Measurements from ENCODE around the gene FMNL2.

FMNL2 gene

GRCh38 chr2:152564754-152565551 lies 230.0 kb downstream of the FMNL2 start:
- DNase-seq = no peak

- no peak for DNase-seq
Observed at GRCh38 chr2:152565884-152566727, 231.1 kb downstream of the FMNL2 start.

DNA sequence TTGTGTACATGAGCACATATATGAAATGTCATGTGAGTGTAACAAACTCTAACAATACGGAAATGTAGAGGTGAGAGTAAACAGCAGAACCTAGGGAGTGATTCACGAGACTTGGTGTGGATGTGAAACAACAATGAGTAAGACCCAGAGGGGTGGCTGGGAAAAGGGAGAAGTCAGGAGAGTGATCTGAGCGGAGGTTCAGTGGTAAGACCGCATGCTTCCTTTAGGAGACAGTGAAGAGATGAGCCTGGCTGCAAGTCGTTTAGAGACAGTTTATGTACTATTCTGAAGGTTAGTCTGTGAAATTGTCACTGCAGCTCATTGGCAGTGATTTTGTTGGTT lies 231.7 kb downstream of the FMNL2 start:
- DNase-seq = no peak

DNA sequence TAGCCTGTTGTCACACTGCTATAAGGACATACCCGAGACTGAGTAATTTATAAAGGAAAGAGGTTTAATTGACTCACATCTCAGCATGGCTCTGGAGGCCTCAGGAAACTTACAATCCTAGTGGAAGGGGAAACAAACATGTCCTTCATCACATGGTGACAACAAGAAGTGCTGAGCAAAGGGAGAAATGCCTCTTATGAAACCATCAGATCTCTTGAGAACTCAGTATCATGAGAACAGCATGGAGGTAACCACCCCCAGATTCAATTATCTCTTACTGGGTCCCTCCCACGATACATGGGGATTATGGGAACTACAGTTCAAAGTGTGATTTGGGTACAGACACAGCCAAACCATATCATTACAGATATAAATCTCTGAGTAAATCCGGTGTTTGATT lies 233.6 kb downstream of the FMNL2 start:
- DNase-seq = no peak

DNA sequence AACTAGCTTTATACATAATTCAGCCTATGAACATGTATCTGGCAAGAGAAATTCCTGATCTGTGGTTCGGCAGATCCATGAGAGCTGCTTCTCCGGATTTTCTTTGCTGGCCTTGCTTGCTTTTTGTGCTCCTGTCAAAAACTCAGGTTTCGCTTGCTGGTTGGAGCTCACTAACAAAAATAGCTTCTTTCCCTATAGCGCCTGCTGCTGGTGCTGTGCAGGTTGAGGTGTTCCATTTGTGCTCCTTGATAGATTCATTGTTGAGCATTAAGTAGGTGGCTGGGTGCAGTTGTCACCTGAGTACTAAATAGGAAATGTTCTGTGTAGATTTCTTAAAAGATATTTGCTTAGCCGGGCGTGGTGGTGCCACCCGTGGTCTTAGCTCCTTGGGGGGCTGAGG lies 234.2 kb downstream of the FMNL2 start:
- no peak for DNase-seq

- no peak for DNase-seq
Observed at GRCh38 chr2:152571048-152571766, 236.2 kb downstream of the FMNL2 start.

DNA sequence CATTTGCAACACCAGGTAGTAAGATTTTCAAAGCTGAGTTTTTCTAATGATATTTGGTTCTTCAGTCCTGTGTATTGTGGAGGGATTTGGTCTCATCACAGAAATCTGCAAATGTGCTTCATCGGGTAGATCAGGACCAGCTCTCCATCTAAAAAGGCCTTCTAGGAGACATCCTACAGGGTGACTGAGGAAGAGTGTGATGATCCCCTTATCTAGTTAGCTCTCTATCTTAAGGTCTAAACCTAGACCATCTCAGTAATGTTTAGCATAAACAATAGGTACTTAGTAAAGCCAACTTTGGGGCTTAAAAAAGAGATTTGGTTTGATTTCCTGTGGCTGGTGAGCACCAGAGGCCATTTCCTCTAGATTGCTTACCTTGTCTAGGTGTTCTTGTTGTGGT lies 237.1 kb downstream of the FMNL2 start:
- DNase-seq = no peak

DNA sequence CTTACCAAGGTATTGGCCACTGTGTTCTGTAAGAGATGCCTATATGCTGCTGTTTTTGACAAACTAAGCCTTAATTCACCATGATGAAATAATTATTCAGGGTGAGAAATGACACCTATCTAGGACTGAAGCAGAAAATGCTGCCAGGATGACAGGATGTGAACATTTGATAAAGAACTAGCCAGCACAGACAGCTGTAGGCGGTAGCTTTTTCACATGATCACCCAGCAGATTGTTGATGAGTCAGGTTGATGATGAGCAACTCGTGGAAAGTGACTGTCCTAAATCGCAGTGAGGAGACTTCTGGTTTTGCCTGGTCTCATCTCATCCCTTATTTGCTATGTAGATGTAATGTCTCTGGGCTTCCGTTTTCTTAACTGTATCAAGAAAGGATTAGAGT lies 238.2 kb downstream of the FMNL2 start:
- no peak for DNase-seq

DNA sequence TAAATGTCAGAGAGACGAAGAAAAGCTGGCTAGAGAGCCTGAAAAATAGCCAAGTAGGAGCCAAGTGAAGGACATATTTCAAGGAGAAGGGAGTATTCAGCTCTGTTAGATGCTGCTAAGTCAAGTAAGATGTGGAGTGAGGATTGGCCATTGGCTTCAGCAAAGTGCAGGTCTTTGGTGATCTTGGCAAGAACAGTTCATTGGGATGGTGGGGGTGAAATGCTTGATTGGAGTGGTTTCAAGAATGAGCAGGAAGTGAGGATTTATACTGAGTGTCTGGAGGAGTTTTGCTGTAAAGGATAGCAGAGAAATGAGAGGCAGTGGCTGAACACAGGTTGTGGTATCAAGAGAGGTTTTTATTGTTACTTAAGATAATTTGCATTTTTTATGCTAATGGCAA lies 242.6 kb downstream of the FMNL2 start:
- no peak for DNase-seq

DNA sequence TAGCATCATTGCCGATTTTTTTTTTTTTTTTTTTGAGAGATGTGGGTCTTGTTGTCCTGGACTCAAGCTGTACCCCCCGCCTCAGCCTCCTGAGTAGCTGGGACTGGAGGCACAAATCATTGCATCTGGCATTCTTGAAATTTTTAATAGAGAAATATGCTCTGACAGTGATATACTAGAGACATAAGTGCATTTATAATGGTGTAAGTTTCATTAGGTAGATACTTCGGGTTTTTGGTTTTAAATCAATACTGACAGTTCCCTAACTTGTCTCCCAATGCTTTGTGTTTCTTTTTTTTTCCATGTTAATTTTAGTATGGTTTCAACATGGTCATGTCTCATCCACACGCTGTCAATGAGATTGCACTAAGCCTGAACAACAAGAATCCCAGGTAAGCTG lies 243.6 kb downstream of the FMNL2 start:
- DNase-seq = no peak

GRCh38 chr2:152580714-152581113 lies 245.7 kb downstream of the FMNL2 start:
- no peak for DNase-seq

GRCh38 chr2:152581360-152581759 lies 246.4 kb downstream of the FMNL2 start:
- DNase-seq = no peak

DNA sequence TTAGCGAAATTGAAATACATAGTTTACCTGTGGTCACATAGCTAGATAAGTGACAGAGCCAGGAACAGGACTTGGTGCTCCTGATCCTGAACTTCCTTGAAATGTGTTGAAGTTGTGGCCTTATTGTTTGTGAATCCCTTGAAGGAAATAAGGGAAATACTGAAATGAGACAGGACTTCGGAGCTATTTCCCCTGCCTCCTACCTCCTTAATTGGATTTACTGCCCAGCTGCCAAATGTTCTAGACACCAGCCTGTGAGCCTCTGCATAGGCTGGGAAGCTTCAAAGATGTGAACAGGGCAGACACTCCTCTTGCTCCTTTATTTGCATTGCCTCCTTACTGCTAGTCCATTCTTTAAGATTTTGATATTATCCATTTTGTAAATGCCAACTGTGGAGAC lies 247.1 kb downstream of the FMNL2 start:
- no peak for DNase-seq

DNA sequence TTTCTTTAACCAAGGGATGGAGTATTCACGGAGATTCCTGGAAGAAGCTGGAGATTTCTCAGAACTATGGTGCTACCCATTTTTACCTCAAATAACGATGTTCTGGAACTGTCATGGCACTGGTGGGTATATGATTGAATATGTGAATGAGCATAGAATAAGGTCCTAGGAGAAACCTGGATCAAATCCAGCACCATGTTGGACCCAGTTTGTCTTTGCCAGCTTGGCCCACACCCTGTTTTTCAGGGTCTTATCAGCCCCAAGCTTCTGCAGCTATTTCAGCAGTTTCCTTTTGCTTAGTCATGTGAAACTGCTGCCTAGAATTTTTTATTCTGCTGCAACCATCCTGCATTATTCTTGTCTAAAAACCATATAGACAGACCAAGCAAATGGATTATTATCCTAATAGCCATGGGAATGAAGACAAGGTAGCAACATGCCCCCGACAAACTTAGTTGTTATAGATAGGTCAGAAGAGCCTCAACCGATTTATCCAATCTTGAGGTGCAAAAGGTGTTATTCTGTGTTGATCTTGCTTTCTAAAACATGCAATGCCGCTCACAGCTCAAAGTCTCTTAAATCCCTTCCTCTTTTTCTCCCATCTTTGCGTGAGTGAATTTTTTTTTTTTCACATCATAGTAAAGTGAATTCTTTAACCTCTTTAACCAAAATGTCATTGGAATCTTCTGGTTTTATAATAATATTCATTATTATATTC lies 248.7 kb downstream of the FMNL2 start:
- no peak for DNase-seq

- DNase-seq = no peak
Observed at GRCh38 chr2:152584301-152584700, 249.3 kb downstream of the FMNL2 start.

DNA sequence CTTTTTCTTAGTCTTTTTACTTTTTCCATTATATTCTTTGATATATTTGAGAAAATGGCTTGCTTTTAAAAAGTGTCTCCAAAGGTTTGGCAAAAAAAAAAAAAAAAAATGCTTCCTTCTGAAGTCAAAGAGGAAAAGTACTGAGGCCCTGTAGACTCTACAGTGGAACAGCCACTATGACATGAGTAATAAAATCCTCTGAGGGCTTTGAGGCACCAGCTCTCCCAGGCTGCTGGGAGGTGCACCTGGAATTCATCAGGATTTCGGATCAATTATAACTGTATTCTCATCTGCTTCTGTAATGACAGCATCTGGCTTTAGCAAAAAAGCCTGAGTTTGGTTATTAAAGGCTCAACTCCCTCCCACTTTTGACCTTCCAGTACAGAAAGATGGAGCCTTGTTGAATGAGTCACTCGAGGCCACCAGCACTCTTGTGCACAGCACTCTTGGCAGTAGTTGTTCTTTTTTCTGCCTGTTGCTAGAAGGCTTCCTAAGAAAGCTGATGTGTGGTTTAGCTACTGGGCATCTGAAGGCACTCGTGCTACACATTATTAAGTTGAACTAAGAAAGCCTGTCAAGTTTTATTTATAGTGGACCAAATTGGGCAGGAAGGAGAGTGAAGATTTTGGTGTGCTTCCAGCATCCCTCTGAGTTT lies 251.0 kb downstream of the FMNL2 start:
- DNase-seq = no peak

DNA sequence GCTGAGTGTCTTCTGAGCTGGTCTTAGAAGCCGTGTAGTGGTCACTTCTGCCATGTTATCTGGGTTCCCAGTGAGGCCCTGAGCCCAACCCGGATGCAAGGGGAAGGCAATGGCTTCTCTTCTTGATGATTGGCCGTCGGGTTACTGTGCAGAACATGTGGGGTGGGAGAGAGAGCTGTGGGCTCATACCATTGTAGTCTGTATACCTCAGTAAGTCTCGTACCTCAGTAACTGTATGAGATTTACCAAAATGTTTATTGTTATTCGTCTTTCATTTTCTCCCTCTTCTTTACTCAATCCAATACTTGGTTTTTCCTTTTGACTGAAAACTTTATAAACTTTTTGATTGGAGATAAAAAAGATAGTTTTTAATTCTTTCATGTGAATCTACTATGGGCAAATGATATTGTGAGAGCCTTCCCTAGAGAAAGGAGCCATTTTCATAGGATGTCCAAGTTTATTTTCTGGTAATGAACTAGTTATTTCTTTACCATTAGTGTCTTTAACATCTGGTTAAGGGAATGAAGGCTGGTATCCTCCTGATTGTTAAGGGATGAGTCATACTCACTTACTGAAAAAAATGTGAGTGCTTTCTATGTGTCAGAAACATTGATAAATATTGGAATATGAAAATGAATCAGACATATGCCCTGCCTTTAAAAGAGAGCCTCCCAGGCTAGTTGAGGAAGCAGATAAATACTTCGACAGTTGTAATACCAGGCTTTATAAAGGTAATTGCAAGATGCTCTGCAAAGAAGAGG lies 252.4 kb downstream of the FMNL2 start:
- DNase-seq = no peak

GRCh38 chr2:152588998-152589397 lies 254.0 kb downstream of the FMNL2 start:
- DNase-seq = no peak

DNA sequence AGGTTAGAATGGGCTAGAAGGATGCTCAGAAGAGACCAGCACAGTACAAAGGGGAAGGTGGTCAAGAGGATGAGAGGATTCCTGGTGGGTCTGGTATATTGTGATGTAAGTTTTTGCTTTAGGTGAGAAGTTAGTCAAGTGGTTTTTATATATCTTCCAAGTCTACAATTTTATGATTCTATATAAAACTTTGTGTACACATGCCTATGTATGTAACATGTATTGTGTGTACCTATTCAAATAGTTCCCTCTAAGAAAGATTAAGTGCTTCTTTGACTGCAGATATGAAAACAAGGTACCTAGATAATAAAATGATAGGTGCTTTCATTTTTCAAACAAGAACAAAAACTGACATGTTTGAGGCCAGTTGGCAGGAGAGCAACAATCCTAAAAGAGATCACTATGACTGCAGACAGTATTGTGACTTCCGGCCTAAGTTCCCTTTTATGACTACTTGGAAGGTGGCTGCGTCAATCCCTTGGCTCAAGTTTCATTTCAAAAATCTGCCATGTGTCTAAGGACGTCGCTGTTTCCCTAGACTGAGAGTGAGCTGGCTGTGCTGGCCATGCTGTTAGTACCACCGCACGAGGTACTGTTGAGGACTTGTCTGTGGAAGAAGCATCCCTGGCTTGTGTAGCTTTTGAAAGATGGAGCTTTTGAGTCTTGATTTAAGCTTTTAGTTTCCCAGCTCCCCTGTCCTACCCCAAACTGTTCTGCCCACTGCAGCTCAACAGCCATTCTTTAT lies 259.2 kb downstream of the FMNL2 start:
- DNase-seq = no peak

GRCh38 chr2:152594792-152595191 lies 259.8 kb downstream of the FMNL2 start:
- no peak for DNase-seq
